Measurements from ENCODE around the gene FOXA1.

GRCh38 chr14:37610945-37611523 is 16.0 kb upstream of the FOXA1 start:
- no peak for TF ChIP-seq TAF1 (IDR thresholded peaks at IDR 0.05; ENCODE audit: borderline replicate concordance, insufficient read depth, low read length)
- TF ChIP-seq POLR2AphosphoS5 (IDR thresholded peaks at IDR 0.05; ENCODE audit: low read depth, low read length), result no peak
- no peak for TF ChIP-seq REST (IDR thresholded peaks at IDR 0.05; ENCODE audit: insufficient read depth in 1 of 2, low read depth in 2 of 2, low read length in 2 of 2)
- TF ChIP-seq SIN3A (IDR thresholded peaks at IDR 0.05; ENCODE audit: borderline replicate concordance, insufficient read depth, low read length), result no peak
